ENCODE data around the gene SLC16A2.
"Not testable (repeated sequence)": the region's sequence is repeated elsewhere in the genome, so short reads cannot be mapped to it uniquely, and the experiment has no call there.

SLC16A2 gene

GRCh38 chrX:74510401-74510800 lies 89.1 kb downstream of the SLC16A2 start:
- no peak for DNase-seq

GRCh38 chrX:74511704-74512103 lies 90.4 kb downstream of the SLC16A2 start:
- no peak for DNase-seq

GRCh38 chrX:74514384-74514783 lies 93.1 kb downstream of the SLC16A2 start:
- DNase-seq, result no peak

GRCh38 chrX:74515356-74515755 lies 94.1 kb downstream of the SLC16A2 start:
- DNase-seq, result no peak

GRCh38 chrX:74516013-74516412 lies 94.7 kb downstream of the SLC16A2 start:
- not testable (repeated sequence) for DNase-seq

GRCh38 chrX:74519870-74520269 lies 98.6 kb downstream of the SLC16A2 start:
- no peak for DNase-seq

- DNase-seq, result no peak
Measured at GRCh38 chrX:74520291-74520690, 99.0 kb downstream of the SLC16A2 start.

- DNase-seq, result no peak
Measured at GRCh38 chrX:74520896-74521295, 99.6 kb downstream of the SLC16A2 start.

GRCh38 chrX:74521961-74522751 lies 100.9 kb downstream of the SLC16A2 start:
- no peak for DNase-seq

GRCh38 chrX:74523224-74523623 lies 101.9 kb downstream of the SLC16A2 start:
- DNase-seq, result no peak

- no peak for DNase-seq
Measured at GRCh38 chrX:74523870-74524735, 102.8 kb downstream of the SLC16A2 start.

GRCh38 chrX:74525116-74525515 lies 103.8 kb downstream of the SLC16A2 start:
- no peak for DNase-seq

GRCh38 chrX:74526764-74527163 lies 105.5 kb downstream of the SLC16A2 start:
- no peak for DNase-seq

- DNase-seq, result no peak
Measured at GRCh38 chrX:74527350-74527749, 106.1 kb downstream of the SLC16A2 start.

GRCh38 chrX:74529311-74529710 lies 108.0 kb downstream of the SLC16A2 start:
- no peak for DNase-seq

GRCh38 chrX:74531081-74531480 lies 109.8 kb downstream of the SLC16A2 start:
- DNase-seq, result no peak

- DNase-seq, result no peak
Measured at GRCh38 chrX:74534569-74535038, 113.3 kb downstream of the SLC16A2 start.

- no peak for DNase-seq
Measured at GRCh38 chrX:74535086-74535407, 113.8 kb downstream of the SLC16A2 start.

GRCh38 chrX:74535408-74536151 lies 114.3 kb downstream of the SLC16A2 start:
- peak; percentile 31 for DNase-seq

GRCh38 chrX:74536152-74536831 lies 115.0 kb downstream of the SLC16A2 start:
- DNase-seq, result peak; percentile 77

GRCh38 chrX:74536832-74537371 lies 115.6 kb downstream of the SLC16A2 start:
- DNase-seq, result no peak

GRCh38 chrX:74540635-74541249 lies 119.4 kb downstream of the SLC16A2 start:
- no peak for DNase-seq
